GM12878 (cell line): ENCODE results near the gene HDAC7. TPM values are rescaled to one million over a fixed set of nuclear protein-coding genes. Genes with fewer than 3 reads are reported as not detected.

ENCODE experiments used
- ATAC-seq: fragments of 200-7000 bp; cut with Tn5 transposase; 3 replicates; pipeline ENCODE4 v1.9.1; 2020; ENCODE audit warnings: mild to moderate bottlenecking, moderate library complexity
- BruUV-seq: library from RNA; stranded (reverse); fragments of 400-500 nt; replicated peaks from 2 replicates; lab custom pipeline; 2021; lab: Mats Ljungman, UMichigan
- CTCF ChIA-PET: fragments of 300-600 bp; sonication (Branson Sonifier 250); formaldehyde crosslinking; extraction: SDS; loops from one replicate; lab custom pipeline; 2021; ENCODE audit warnings: inconsistent platforms; lab: Yijun Ruan, JAX
- POLR2A ChIA-PET: fragments of 350-600 bp; formaldehyde crosslinking; extraction: SDS; loops from one replicate; lab custom pipeline; 2021; ENCODE audit warnings: inconsistent platforms; lab: Charles Lee
- RAD21 ChIA-PET: fragments of 300-600 bp; sonication (Branson Sonifier 250); formaldehyde crosslinking; loops from one replicate; lab custom pipeline; 2023; ENCODE audit warnings: antibody characterized with exemption; ENCODE audit not compliant: unreplicated experiment; lab: Charles Lee
- SMC1A ChIA-PET: fragments of 300-600 bp; sonication (Branson Sonifier 250); formaldehyde crosslinking; loops from one replicate; lab custom pipeline; 2023; ENCODE audit not compliant: unreplicated experiment, uncharacterized antibody; lab: Charles Lee
- DNase-seq: peaks from one replicate; pipeline ENCODE4 v3.0.0-alpha.2; 2011; ENCODE audit warnings: low read depth, low spot score
- FAIRE-seq: peaks from 3 replicates; lab custom pipeline; 2011; peaks lifted over from hg19 to GRCh38; lab: Jason Lieb, UNC
- H2AFZ ChIP-seq: 2 replicates; pipeline ENCODE4 v1.6.0; 2011; ENCODE audit warnings: low read depth, low read length, control low read depth; ENCODE audit not compliant: control insufficient read depth
- H3K27ac ChIP-seq: 2 replicates; pipeline ENCODE4 v1.5.1; 2011; ENCODE audit warnings: control low read depth; ENCODE audit not compliant: control insufficient read depth, insufficient read depth
- H3K27me3 ChIP-seq, 2 experiments: replicated peaks in 1 of 2; 2 replicates each; pipeline versions ENCODE4 v1.6.0 to v1.6.1; 2011; ENCODE audit warnings: low read length in 1 of 2; ENCODE audit not compliant: control insufficient read depth in 2 of 2, insufficient read depth in 2 of 2
- H3K36me3 ChIP-seq, 2 experiments: 2 replicates each; pipeline ENCODE4 v1.5.1; 2011; ENCODE audit warnings: low read length in 1 of 2; ENCODE audit not compliant: control insufficient read depth in 2 of 2, insufficient read depth in 2 of 2
- H3K4me1 ChIP-seq: 2 replicates; pipeline ENCODE4 v1.6.1; 2011; ENCODE audit warnings: mild to moderate bottlenecking, low read length, moderate library complexity, mixed read lengths; ENCODE audit not compliant: control insufficient read depth, insufficient read depth
- H3K4me2 ChIP-seq: 2 replicates; pipeline ENCODE4 v1.6.0; 2011; ENCODE audit warnings: control low read depth; ENCODE audit not compliant: control insufficient read depth, insufficient read depth
- H3K4me3 ChIP-seq: fragments of 200-600 bp; sonication (generic); 2 replicates; pipeline ENCODE4 v1.5.1; 2016
- H3K79me2 ChIP-seq: 2 replicates; pipeline ENCODE4 v1.6.0; 2011; ENCODE audit warnings: low read length; ENCODE audit not compliant: control insufficient read depth, insufficient read depth
- H3K9ac ChIP-seq: 2 replicates; pipeline ENCODE4 v1.8.0; 2011; ENCODE audit warnings: low read length, control low read depth, mixed read lengths; ENCODE audit not compliant: control insufficient read depth, insufficient read depth
- H3K9me3 ChIP-seq: replicated peaks from 3 replicates; pipeline ENCODE4 v1.5.1; 2011; ENCODE audit warnings: mild to moderate bottlenecking, low read length; ENCODE audit not compliant: control insufficient read depth, insufficient read depth
- H4K20me1 ChIP-seq: 2 replicates; pipeline ENCODE4 v1.6.0; 2011; ENCODE audit not compliant: control insufficient read depth, insufficient read depth
- CBX5 ChIP-seq: sonication (generic); IDR thresholded peaks from 2 replicates; pipeline ENCODE4 v1.6.1; 2016; ENCODE audit warnings: low read depth, moderate library complexity, mild to moderate bottlenecking, inconsistent platforms
- NFYA ChIP-seq: IDR thresholded peaks from 2 replicates; pipeline ENCODE4 v1.6.1; 2011; ENCODE audit warnings: low read depth, mild to moderate bottlenecking, low read length, improper control_type of control experiment, borderline replicate concordance
- NRF1 ChIP-seq: conservative IDR thresholded peaks from 2 replicates; pipeline ENCODE4 v1.6.1; 2011; ENCODE audit warnings: mild to moderate bottlenecking, low read depth, low read length, improper control_type of control experiment
- POLR2A ChIP-seq: IDR thresholded peaks from 2 replicates; pipeline ENCODE4 v1.6.1; 2011; ENCODE audit warnings: low read depth, mild to moderate bottlenecking, low read length
- RELB ChIP-seq: fragments of 450-650 bp; IDR thresholded peaks from 2 replicates; pipeline ENCODE4 v1.6.1; 2017; ENCODE audit warnings: low read depth, mild to moderate bottlenecking, moderate library complexity
- REST ChIP-seq: IDR thresholded peaks from 2 replicates; pipeline ENCODE4 v1.6.1; 2012; ENCODE audit warnings: mild to moderate bottlenecking, low read depth, low read length
- RFX5 ChIP-seq: IDR thresholded peaks from 2 replicates; pipeline ENCODE4 v1.6.1; 2011; ENCODE audit warnings: low read depth, low read length, improper control_type of control experiment
- SMAD5 ChIP-seq: IDR thresholded peaks from 2 replicates; pipeline ENCODE4 v1.6.1; 2016; ENCODE audit warnings: antibody characterized with exemption, low read depth
- TBL1XR1 ChIP-seq: IDR thresholded peaks from 2 replicates; pipeline ENCODE4 v1.6.1; 2012; ENCODE audit warnings: low read depth, low read length, improper control_type of control experiment
- WGBS: methylation state at CpG from one replicate; pipeline ENCODE4 v1.1.6; 2016; ENCODE audit warnings: low lambda C conversion rate; ENCODE audit not compliant: insufficient replicate concordance, insufficient coverage; ENCODE audit errors: missing lambda C conversion rate; 5-methylcytosine and 5-hydroxymethylcytosine counted together
- in situ Hi-C: fragments of 300-500 bp; cut with MboI; formaldehyde crosslinking; loops from 9 replicates; pipeline ENCODE4 v1.14.3; 2018; ENCODE audit warnings: mixed read lengths
- intact Hi-C: fragments of 100-400 bp; cut with micrococcal nuclease; formaldehyde crosslinking; loops from one replicate; pipeline ENCODE4 v1.14.2; 2022; ENCODE audit not compliant: unreplicated experiment
- polyA plus RNA-seq, 11 experiments: library from polyadenylated mRNA; depleted of rRNA in 4 of 11; unstranded in 6 of 11; stranded (reverse) in 5 of 11; fragments of >200 nt; fragmentation: Nextera tagmentation in 4 of 11; fragmentation: Illumina TruSeq in 1 of 11; extraction: Ambion mirVana in 4 of 11; extraction: Trizol in 1 of 11; gene quantifications; 1 replicate in 1 of 11; 2 replicates in 10 of 11; pipeline versions ENCODE4 v1.2.1 to v1.2.3, GENCODE V29; 2011 to 2016; ENCODE audit warnings: inconsistent platforms in 2 of 11, missing spikeins in 2 of 11, low read depth in 1 of 11
- total RNA-seq, 4 experiments: library from RNA; depleted of rRNA in 3 of 4; stranded (reverse); fragments of >200 nt in 3 of 4; fragmentation: Illumina TruSeq in 1 of 4; extraction: Trizol in 1 of 4; gene quantifications; 2 replicates each; pipeline versions ENCODE4 v1.2.1 to v1.2.3, GENCODE V29; 2013 to 2021
- TF ChIP-seq, protein P1 (sequence below): fragments of 450-650 bp; IDR thresholded peaks from 2 replicates; pipeline ENCODE4 v1.6.1; 2018; ENCODE audit warnings: mild to moderate bottlenecking, low read depth, moderate library complexity; ENCODE audit not compliant: partially characterized antibody

The HDAC7 gene
- total and polyA plus RNA-seq, 10 of the 15 experiments (the other 5 are each of a cell fraction or from before 2014, with no cell fraction given): 0.47 to 18.3 (median 5.4) TPM

GRCh38 chr12:47744005-47744651, 75.6 kb downstream of the HDAC7 start (continued):
- TF ChIP-seq, protein P1, sequence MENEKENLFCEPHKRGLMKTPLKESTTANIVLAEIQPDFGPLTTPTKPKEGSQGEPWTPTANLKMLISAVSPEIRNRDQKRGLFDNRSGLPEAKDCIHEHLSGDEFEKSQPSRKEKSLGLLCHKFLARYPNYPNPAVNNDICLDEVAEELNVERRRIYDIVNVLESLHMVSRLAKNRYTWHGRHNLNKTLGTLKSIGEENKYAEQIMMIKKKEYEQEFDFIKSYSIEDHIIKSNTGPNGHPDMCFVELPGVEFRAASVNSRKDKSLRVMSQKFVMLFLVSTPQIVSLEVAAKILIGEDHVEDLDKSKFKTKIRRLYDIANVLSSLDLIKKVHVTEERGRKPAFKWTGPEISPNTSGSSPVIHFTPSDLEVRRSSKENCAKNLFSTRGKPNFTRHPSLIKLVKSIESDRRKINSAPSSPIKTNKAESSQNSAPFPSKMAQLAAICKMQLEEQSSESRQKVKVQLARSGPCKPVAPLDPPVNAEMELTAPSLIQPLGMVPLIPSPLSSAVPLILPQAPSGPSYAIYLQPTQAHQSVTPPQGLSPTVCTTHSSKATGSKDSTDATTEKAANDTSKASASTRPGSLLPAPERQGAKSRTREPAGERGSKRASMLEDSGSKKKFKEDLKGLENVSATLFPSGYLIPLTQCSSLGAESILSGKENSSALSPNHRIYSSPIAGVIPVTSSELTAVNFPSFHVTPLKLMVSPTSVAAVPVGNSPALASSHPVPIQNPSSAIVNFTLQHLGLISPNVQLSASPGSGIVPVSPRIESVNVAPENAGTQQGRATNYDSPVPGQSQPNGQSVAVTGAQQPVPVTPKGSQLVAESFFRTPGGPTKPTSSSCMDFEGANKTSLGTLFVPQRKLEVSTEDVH: no peak

GRCh38 chr12:47743311-47743860, 76.3 kb downstream of the HDAC7 start:
- intact Hi-C loops: no loop called here
- H3K4me1 ChIP-seq: peaks cover 30% of the 10 kb centered on the region
- no peaks in the 10 kb centered on the region for H4K20me1 ChIP-seq
- no peaks in the 10 kb centered on the region for H3K36me3 ChIP-seq
- H3K79me2 ChIP-seq: no peaks in the 10 kb centered on the region
- FAIRE-seq (no peak), DNase-seq (no peak), ATAC-seq (no peak)
- ChIA-PET RAD21 (interaction anchor here (0.8 to 7.8 kb wide), 17 partner anchors 10 to 97 kb away, joined by 3 to 327 read pairs (median 9); partner anchors contain the start of genes ENDOU, RAPGEF3, RPAP3 and SLC48A1), CTCF (interaction anchor here (0.8 to 10.4 kb wide), 25 partner anchors 11 to 875 kb away, joined by 3 to 814 read pairs (median 8); partner anchors contain the start of genes ENDOU, RAPGEF3, RPAP3 and SLC48A1), SMC1A (interaction anchor here (0.8 to 10.3 kb wide), 22 partner anchors 8 to 711 kb away, joined by 3 to 277 read pairs (median 4); partner anchors contain the start of genes ENDOU, RAPGEF3, RPAP3 and SLC48A1), POLR2A (interaction anchor here (1.2 to 5.5 kb wide), 4 partner anchors 11 to 32 kb away, joined by 4 to 40 read pairs (median 10); partner anchors contain the start of gene RAPGEF3)
- 46% methylated on average over 9 of the region's 9 CpGs for whole genome bisulfite sequencing
- no peak overlapping the region for H3K9ac ChIP-seq
- no peak overlapping the region for H2AFZ ChIP-seq
- no peak overlapping the region for H3K27ac ChIP-seq
- H3K9me3 ChIP-seq: no peaks in the 10 kb centered on the region
- H3K27me3 ChIP-seq: no peaks in the 10 kb centered on the region
- in situ Hi-C loops: no loop called here
- BruUV-seq: no TSS peak
- H3K4me2 ChIP-seq: no peak overlapping the region
- no peak overlapping the region for H3K4me3 ChIP-seq
- TF ChIP-seq CBX5: no peak
- no peak for TF ChIP-seq RELB
- TF ChIP-seq POLR2A: no peak
- no peak for TF ChIP-seq NRF1
- TF ChIP-seq NFYA: no peak
- TF ChIP-seq RFX5: no peak
- TF ChIP-seq TBL1XR1: no peak
- TF ChIP-seq SMAD5: no peak
- no peak for TF ChIP-seq REST
